Measurements from ENCODE around the gene PJA2. TPM values are rescaled to one million over a fixed set of nuclear protein-coding genes. Genes with fewer than 3 reads are reported as not detected.

Gene PJA2
- total and polyA plus RNA-seq, 4 donors: 23.6 to 69.2 (median 42.8) TPM

GRCh38 chr5:109387408-109387974, 22.3 kb downstream of the PJA2 start:
- Histone ChIP-seq H3K9me3 (ENCODE audit: control insufficient read depth in 4 of 4, low read length in 3 of 4) (no peaks in the 10 kb centered on the region), H3K27me3 (ENCODE audit: control insufficient read depth in 4 of 4, insufficient read depth in 4 of 4, low read length in 3 of 4) (no peaks in the 10 kb centered on the region), H3K27ac (ENCODE audit: low read depth in 1 of 2, low read length in 2 of 2) (no peak overlapping the region), H3K4me1 (ENCODE audit: control insufficient read depth in 4 of 4, insufficient read depth in 4 of 4, low read length in 3 of 4) (peaks cover 0 to 3% (median 0%) of the 10 kb centered on the region in 4 donors), H3K9ac (ENCODE audit: low read depth in 1 of 2, low read length in 2 of 2) (no peak overlapping the region), H3K4me3 (ENCODE audit: low read depth in 1 of 3, low read length in 3 of 3) (no peak overlapping the region), H3K36me3 (ENCODE audit: control insufficient read depth in 4 of 4, insufficient read depth in 3 of 4, low read depth in 1 of 4, low read length in 3 of 4) (peaks cover 0 to 10% (median 1%) of the 10 kb centered on the region in 4 donors)
- no peak for TF ChIP-seq HNF4G (IDR thresholded peaks at IDR 0.05)
- TF ChIP-seq FOXA2 (IDR thresholded peaks at IDR 0.05): no peak
- TF ChIP-seq REST (IDR thresholded peaks at IDR 0.05): no peak
- TF ChIP-seq RAD21 (IDR thresholded peaks at IDR 0.05): no peak
- no peak for TF ChIP-seq CTCF (IDR thresholded peaks at IDR 0.05; ENCODE audit: low read depth, low read length, missing input control)
- no peak for TF ChIP-seq MAX (IDR thresholded peaks at IDR 0.05)
- TF ChIP-seq JUND (IDR thresholded peaks at IDR 0.05): no peak
- TF ChIP-seq GABPA (IDR thresholded peaks at IDR 0.05 in 1 of 2, conservative IDR thresholded peaks at IDR 0.05 in 1 of 2): no peak
- no peak for TF ChIP-seq ZBTB33 (IDR thresholded peaks at IDR 0.05)
- 73% methylated on average over 4 of the region's 4 CpGs for WGBS
- no peak for DNase-seq (ENCODE audit: low spot score)

GRCh38 chr5:109378095-109378494, 31.7 kb downstream of the PJA2 start:
- DNase-seq (ENCODE audit: low spot score): no peak
- H3K9ac ChIP-seq (ENCODE audit: low read depth in 1 of 2, low read length in 2 of 2): no peak overlapping the region
- H3K4me3 ChIP-seq (ENCODE audit: low read depth in 1 of 3, low read length in 3 of 3): no peak overlapping the region
- no peak for TF ChIP-seq JUND (IDR thresholded peaks at IDR 0.05)
- TF ChIP-seq REST (IDR thresholded peaks at IDR 0.05): no peak
- no peak for TF ChIP-seq MAX (IDR thresholded peaks at IDR 0.05)
- no peak for TF ChIP-seq FOXA2 (IDR thresholded peaks at IDR 0.05)
- no peak for TF ChIP-seq NR2F2 (IDR thresholded peaks at IDR 0.05)
- no peak for TF ChIP-seq GABPA (IDR thresholded peaks at IDR 0.05 in 1 of 2, conservative IDR thresholded peaks at IDR 0.05 in 1 of 2)
- TF ChIP-seq YY1 (IDR thresholded peaks at IDR 0.05): no peak
- no peak for TF ChIP-seq FOXA1 (IDR thresholded peaks at IDR 0.05)
- TF ChIP-seq TAF1 (conservative IDR thresholded peaks at IDR 0.05): no peak
- no peak for TF ChIP-seq EGR1 (IDR thresholded peaks at IDR 0.05; ENCODE audit: low read depth in 2 of 2)
- no peak for TF ChIP-seq ZBTB33 (IDR thresholded peaks at IDR 0.05)
- WGBS: 99% methylated on average over 2 of the region's 2 CpGs
- no peaks in the 10 kb centered on the region for H3K27me3 ChIP-seq (ENCODE audit: control insufficient read depth in 4 of 4, insufficient read depth in 4 of 4, low read length in 3 of 4)
- no peaks in the 10 kb centered on the region for H3K9me3 ChIP-seq (ENCODE audit: control insufficient read depth in 4 of 4, low read length in 3 of 4)
- no peaks in the 10 kb centered on the region for H3K4me1 ChIP-seq (ENCODE audit: control insufficient read depth in 4 of 4, insufficient read depth in 4 of 4, low read length in 3 of 4)
- no peak overlapping the region for H3K27ac ChIP-seq (ENCODE audit: low read depth in 1 of 2, low read length in 2 of 2)
- H3K36me3 ChIP-seq (ENCODE audit: control insufficient read depth in 4 of 4, insufficient read depth in 3 of 4, low read depth in 1 of 4, low read length in 3 of 4): peaks cover 0 to 35% (median 25%) of the 10 kb centered on the region in 4 donors
